NCI-H128 (cell line): Measurements from ENCODE around the gene EFS.

Source experiments
- DNase-seq: peaks from one replicate; lab custom pipeline; 2025; ENCODE audit not compliant: unreplicated experiment; lab: John Stamatoyannopoulos, UW

The EFS gene

DNA sequence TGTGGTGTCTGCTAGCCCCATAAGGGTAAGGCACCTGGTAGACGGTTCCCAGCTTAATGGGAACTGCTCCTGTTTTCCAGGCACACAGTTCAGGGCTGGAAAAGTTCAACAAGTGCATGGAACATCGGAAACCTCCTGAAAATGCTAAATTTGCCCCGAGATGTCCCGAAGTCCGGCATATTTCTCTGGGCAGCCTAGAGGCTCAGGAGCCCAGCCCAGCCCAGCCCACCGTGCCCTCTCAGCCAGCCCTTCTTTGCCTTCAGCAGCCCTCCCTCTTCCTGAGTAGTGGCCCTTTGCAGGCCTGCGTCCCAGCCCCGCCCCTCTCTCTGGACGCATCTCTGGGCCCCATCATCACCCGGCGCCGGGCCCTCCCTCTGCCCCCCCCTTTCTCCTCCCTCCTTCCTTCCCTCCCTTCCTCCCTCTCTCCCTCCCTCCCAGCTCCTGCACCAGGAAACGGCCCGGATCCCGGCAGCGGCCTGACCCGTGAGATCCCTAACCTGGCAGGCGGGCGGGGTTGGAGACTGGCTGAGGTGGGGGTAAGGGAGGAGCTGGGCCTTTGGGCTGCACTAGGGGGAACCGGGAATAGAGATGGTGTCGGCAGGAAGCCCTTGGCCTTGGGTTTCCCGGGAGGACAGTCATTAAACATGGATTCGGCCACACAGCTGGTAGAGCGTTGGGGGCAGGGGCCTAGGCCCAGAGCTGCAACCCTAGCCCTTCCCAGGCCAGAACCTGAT lies 58.4 kb downstream of the EFS start, which contains the start of gene BCL2L2:
Gene BCL2L2, plus strand, starts transcription at position 422 of the 734 bp plus-strand sequence. CDS start 935 bp downstream, outside the sequence.
- peak; percentile 22 for DNase-seq
